Calu3 (cell line): ENCODE results near the gene ARHGAP32. TPM values are rescaled to one million over a fixed set of nuclear protein-coding genes. Genes with fewer than 3 reads are reported as not detected.

ENCODE experiments used
- Bru-seq: library from RNA; stranded (reverse); fragments of 400-500 nt; gene quantifications from one replicate; lab custom pipeline; 2021; lab: Mats Ljungman, UMichigan
- BruChase-seq, 2 experiments: library from RNA; stranded (reverse); fragments of 400-500 nt; gene quantifications; one replicate each; lab custom pipeline; 2021; lab: Mats Ljungman, UMichigan
- BruUV-seq: library from RNA; stranded (reverse); fragments of 400-500 nt; replicated peaks from 2 replicates; lab custom pipeline; 2021; lab: Mats Ljungman, UMichigan
- CTCF ChIA-PET: fragments of 300-600 bp; sonication (Branson Sonifier 250); formaldehyde crosslinking; loops from one replicate; lab custom pipeline; 2022; ENCODE audit warnings: antibody characterized with exemption; lab: Charles Lee
- DNase-seq: peaks from one replicate; pipeline ENCODE4 v3.0.0; 2022
- H3K27ac Mint-ChIP-seq: one replicate; pipeline ENCODE4 v1.8.0; 2022; ENCODE audit warnings: mixed read lengths; ENCODE audit not compliant: unreplicated experiment
- H3K27me3 Mint-ChIP-seq: one replicate; pipeline ENCODE4 v1.8.0; 2022; ENCODE audit warnings: mixed read lengths; ENCODE audit not compliant: unreplicated experiment
- H3K36me3 Mint-ChIP-seq: one replicate; pipeline ENCODE4 v1.8.0; 2022; ENCODE audit warnings: mild to moderate bottlenecking, moderate library complexity, mixed read lengths; ENCODE audit not compliant: insufficient read depth, unreplicated experiment
- H3K4me1 Mint-ChIP-seq: one replicate; pipeline ENCODE4 v1.8.0; 2022; ENCODE audit warnings: mild to moderate bottlenecking, low read depth, mixed read lengths; ENCODE audit not compliant: unreplicated experiment
- H3K4me3 Mint-ChIP-seq: one replicate; pipeline ENCODE4 v1.8.0; 2022; ENCODE audit warnings: mild to moderate bottlenecking, low read depth, moderate library complexity, mixed read lengths; ENCODE audit not compliant: unreplicated experiment
- H3K9me3 Mint-ChIP-seq: one replicate; pipeline ENCODE4 v1.8.0; 2022; ENCODE audit warnings: low read depth, mixed read lengths; ENCODE audit not compliant: unreplicated experiment
- CTCF ChIP-seq: fragments of 200-600 bp; IDR thresholded peaks from one replicate; pipeline ENCODE4 v1.8.0; 2022; ENCODE audit warnings: antibody characterized with exemption; ENCODE audit not compliant: unreplicated experiment
- intact Hi-C: fragments of 100-400 bp; cut with micrococcal nuclease; formaldehyde crosslinking; loops from one replicate; pipeline ENCODE4 v1.10.0; 2022; ENCODE audit not compliant: unreplicated experiment
- long read RNA-seq: library from polyadenylated mRNA; stranded (forward); transcript quantifications from one replicate; pipeline ENCODE4 v2.0.0, GENCODE V29; 2022
- total RNA-seq: library from RNA; stranded (reverse); gene quantifications from 2 replicates; pipeline ENCODE4 v1.2.3, GENCODE V29; 2022

Gene ARHGAP32
- total RNA-seq (40.1 and 46.0 TPM in 2 replicates), Bru-seq, nascent RNA (percentile 85 among the genes with signal in this experiment), BruChase-seq, experiment 1, labeled RNA remaining after a 6-hour chase (percentile 67 among the genes with signal in this experiment), BruChase-seq, experiment 2, labeled RNA remaining after a 2-hour chase (percentile 71 among the genes with signal in this experiment)
- long read RNA-seq, full-length matches to known transcripts, result 2 of 22 reads
- long read RNA-seq, partial matches to known transcripts, result 4 of 22 reads
- long read RNA-seq, other reads (novel, unspliced or antisense), result 16 of 22 reads

GRCh38 chr11:129192150-129192549, at the start of gene ARHGAP32:
Gene ARHGAP32 (minus strand): TSS chr11:129192325. CDS start chr11:129192198, 127 bp downstream.
- DNase-seq, result peak; percentile 44

GRCh38 chr11:129239207-129239606, 47.1 kb upstream of the ARHGAP32 start:
- no peak overlapping the region for H3K27ac Mint-ChIP-seq
- H3K36me3 Mint-ChIP-seq, result no peaks in the 10 kb centered on the region
- no peak for TF ChIP-seq CTCF
- CTCF ChIA-PET, result no interaction called here
- H3K4me3 Mint-ChIP-seq, result no peak overlapping the region
- no peaks in the 10 kb centered on the region for H3K9me3 Mint-ChIP-seq
- intact Hi-C loops, result no loop called here
- no peak for DNase-seq
- no peaks in the 10 kb centered on the region for H3K27me3 Mint-ChIP-seq
- peaks cover 22% of the 10 kb centered on the region for H3K4me1 Mint-ChIP-seq
- no TSS peak for BruUV-seq

More at GRCh38 chr11:129192150-129192549, at the start of gene ARHGAP32:
- BruUV-seq, result no TSS peak
- Mint-ChIP-seq H3K27me3 (no peaks in the 10 kb centered on the region), H3K4me3 (no peak within 1 kb of the TSS), H3K9me3 (no peaks in the 10 kb centered on the region), H3K4me1 (no peaks in the 10 kb centered on the region), H3K27ac (no peak within 1 kb of the TSS), H3K36me3 (no peaks in the 10 kb centered on the region)
- TF ChIP-seq CTCF, result no peak
- intact Hi-C loops, result loop anchor here (5.0 kb wide), 2 partner anchors 75 to 140 kb away; no protein-coding TSS in a partner anchor
- CTCF ChIA-PET, result no interaction called here

GRCh38 chr11:129237880-129238638, 45.9 kb upstream of the ARHGAP32 start:
- H3K27me3 Mint-ChIP-seq, result no peaks in the 10 kb centered on the region
- H3K36me3 Mint-ChIP-seq, result no peaks in the 10 kb centered on the region
- no peak overlapping the region for H3K4me3 Mint-ChIP-seq
- no peaks in the 10 kb centered on the region for H3K9me3 Mint-ChIP-seq
- no TSS peak for BruUV-seq
- H3K27ac Mint-ChIP-seq, result no peak overlapping the region
- CTCF ChIA-PET, result no interaction called here
- no peak for TF ChIP-seq CTCF
- intact Hi-C loops, result no loop called here
- H3K4me1 Mint-ChIP-seq, result peaks cover 18% of the 10 kb centered on the region
- no peak for DNase-seq

GRCh38 chr11:129237456-129237855, 45.3 kb upstream of the ARHGAP32 start:
- H3K27ac Mint-ChIP-seq, result no peak overlapping the region

More at GRCh38 chr11:129237456-129237855, 45.3 kb upstream of the ARHGAP32 start:
- peaks cover 12% of the 10 kb centered on the region for H3K4me1 Mint-ChIP-seq
- H3K9me3 Mint-ChIP-seq, result no peaks in the 10 kb centered on the region
- no peak for DNase-seq
- no TSS peak for BruUV-seq
- no peaks in the 10 kb centered on the region for H3K27me3 Mint-ChIP-seq
- CTCF ChIA-PET, result no interaction called here
- no peak overlapping the region for H3K4me3 Mint-ChIP-seq
- TF ChIP-seq CTCF, result no peak
- intact Hi-C loops, result no loop called here
- no peaks in the 10 kb centered on the region for H3K36me3 Mint-ChIP-seq
